Activated T-cell treated with anti-CD3 and anti-CD28 coated beads for 48 hours (primary cell): ENCODE measurements around the gene GFOD1.

Experiments
- DNase-seq: peaks from one replicate; pipeline ENCODE4 v3.0.0-alpha.2; 2020; ENCODE audit warnings: low read depth

Gene GFOD1

DNA sequence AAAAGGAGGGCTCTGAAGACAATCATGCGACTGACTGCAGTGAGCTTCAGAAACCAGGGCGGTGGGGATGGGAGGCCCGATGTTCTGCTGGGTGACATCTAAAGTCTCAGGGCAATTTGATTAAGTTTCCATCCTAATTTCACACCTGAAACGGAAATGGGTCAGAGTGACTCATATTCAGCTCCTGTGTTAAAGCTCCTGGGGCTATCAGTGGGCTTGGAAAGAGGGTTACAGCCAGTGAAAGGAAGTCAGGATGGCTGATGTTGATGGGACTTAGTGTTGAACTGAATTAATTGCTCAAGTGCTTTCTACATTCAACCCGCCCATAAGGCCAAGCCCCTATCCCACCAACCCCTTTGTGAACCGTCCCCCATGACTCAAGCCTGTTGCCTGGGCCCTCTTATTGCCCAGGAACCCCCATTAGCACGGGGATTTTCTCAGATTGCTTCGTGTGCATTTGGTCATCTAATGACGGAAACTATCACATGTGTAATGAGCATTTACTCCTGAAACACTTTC lies 112.0 kb downstream of the GFOD1 start:
- DNase-seq, result peak; percentile 37

DNA sequence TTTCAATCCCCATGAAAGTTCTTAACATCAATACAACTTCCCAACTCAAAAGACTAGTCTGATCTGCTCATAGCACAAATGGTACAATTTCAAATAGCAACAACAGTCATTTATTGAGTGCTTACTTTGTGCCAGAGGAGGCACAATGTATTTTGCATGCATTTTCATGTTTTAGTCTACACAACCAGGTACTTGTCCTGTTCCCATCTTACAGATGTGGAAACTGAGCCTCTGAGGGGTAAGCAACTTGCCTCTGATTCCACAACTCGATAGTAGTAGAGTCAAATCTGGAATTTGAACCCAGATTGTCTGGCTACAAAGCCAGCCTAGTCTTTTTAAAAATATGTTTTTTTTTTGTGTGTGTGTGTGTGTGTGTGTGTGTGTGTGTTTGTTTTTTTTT lies 113.5 kb downstream of the GFOD1 start:
- DNase-seq, result no peak

- no peak for DNase-seq
These were observed 113.9 kb downstream of the GFOD1 start for GRCh38 chr6:13373488-13373886.

- no peak for DNase-seq
These were observed 114.5 kb downstream of the GFOD1 start for GRCh38 chr6:13372688-13373487.

GRCh38 chr6:13372076-13372475 lies 115.3 kb downstream of the GFOD1 start:
- no peak for DNase-seq

- DNase-seq, result no peak
These were observed 115.9 kb downstream of the GFOD1 start for GRCh38 chr6:13371421-13372072.

DNA sequence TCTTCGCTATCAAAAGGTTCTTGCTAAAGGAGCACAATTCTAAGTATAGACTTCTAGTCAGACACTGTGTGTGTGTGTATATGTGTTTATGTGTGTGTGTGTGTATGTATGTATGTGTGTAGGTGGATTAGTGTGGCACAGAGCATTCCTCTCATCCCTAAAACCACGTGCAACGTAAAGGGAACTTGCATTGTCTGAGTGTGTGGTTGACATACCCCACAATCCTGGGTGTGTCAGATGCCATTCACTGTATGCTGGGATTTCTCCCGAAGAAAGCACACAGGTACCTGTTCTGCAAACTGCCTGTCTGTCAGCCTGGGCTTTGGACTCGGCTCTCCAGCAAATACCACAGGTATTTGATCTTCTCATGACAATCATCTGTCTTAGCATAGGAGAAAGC lies 116.8 kb downstream of the GFOD1 start:
- DNase-seq, result no peak

- no peak for DNase-seq
These were observed 117.8 kb downstream of the GFOD1 start for GRCh38 chr6:13369591-13369990.

GRCh38 chr6:13368731-13369115 lies 118.7 kb downstream of the GFOD1 start:
- DNase-seq, result no peak

GRCh38 chr6:13368079-13368730 lies 119.2 kb downstream of the GFOD1 start:
- no peak for DNase-seq

GRCh38 chr6:13367396-13367795 lies 120.0 kb downstream of the GFOD1 start:
- DNase-seq, result no peak

- no peak for DNase-seq
These were observed 122.1 kb downstream of the GFOD1 start for GRCh38 chr6:13365320-13365719.

DNA sequence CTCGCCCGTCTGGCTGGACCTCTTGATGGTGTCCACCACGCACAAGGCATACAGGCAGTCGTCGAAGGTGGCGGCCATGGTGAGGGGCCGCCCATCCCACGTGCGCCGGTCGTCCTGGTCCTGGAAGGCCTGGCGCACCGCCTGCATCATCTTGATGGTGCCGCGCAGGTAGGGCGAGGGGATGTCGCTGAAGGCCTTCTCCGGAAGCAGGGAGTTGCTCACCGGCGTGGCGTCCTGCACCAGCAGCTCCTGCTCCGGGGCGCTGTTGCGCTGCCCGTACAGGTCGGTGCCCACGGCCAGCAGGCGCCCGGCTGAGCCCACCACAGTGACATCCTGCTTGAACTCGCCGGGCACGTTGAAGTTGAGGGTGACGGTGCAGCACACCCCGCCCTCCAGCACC lies 122.6 kb downstream of the GFOD1 start:
- DNase-seq, result no peak

- no peak for DNase-seq
These were observed 125.0 kb downstream of the GFOD1 start for GRCh38 chr6:13362412-13362811.

- no peak for DNase-seq
These were observed 126.5 kb downstream of the GFOD1 start for GRCh38 chr6:13360671-13361540.

- DNase-seq, result no peak
These were observed 128.1 kb downstream of the GFOD1 start for GRCh38 chr6:13359287-13359686.

DNA sequence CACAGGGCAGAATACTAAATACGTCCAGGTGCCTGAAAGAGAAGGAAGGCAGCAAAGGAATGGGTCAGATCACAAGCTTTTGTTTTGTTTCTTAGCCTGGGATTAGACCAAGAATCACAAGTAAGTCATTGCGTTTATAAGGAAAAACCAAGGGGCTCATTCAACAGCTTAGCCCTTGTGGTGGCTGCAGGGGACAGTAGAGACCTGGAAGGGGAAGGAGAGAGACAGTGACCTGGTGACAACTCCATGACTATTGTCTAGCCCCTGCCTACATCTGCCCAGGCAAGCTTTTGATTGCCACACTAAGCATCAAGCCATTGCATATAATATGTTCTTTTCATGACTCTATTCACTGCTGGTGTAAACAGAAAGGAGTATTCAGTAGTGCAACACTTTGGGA lies 128.9 kb downstream of the GFOD1 start:
- no peak for DNase-seq

DNA sequence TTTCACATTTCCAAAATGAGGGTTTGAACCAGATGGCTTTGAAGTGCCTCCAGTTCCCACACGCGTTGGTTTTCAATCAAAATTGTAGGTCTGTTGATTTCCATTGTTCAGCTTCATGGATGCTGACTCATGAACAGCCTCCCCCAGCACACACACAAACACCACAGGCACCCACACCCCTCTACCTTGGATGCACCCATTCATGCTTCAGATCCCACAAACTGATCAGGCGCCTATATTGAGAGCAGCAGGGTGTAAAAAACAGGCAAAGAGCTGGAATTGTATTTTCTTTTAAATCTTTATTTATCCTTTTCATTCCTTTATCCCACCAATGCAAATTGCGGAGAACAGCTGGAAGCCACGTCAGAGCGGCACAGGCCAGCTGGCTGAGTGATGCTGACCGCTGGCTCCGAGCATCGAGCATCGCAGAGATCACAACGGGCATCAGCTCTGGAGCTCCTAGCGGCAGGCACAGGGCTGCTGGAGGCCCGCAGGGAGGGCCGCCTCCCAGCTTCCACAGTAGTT lies 129.8 kb downstream of the GFOD1 start:
- DNase-seq, result no peak

- DNase-seq, result no peak
These were observed 131.2 kb downstream of the GFOD1 start for GRCh38 chr6:13355999-13356785.

GRCh38 chr6:13355043-13355945 lies 132.1 kb downstream of the GFOD1 start:
- no peak for DNase-seq
